K562 (cell line): ENCODE measurements around the gene MAST4. TPM values are rescaled to one million over a fixed set of nuclear protein-coding genes. Genes with fewer than 3 reads are reported as not detected.
A peak's percentile ranks its signal among the peaks of the same experiment; 100 is the strongest.

ENCODE experiments used
- ATF4 ChIP-seq: fragments of 450-650 bp; formaldehyde crosslinking; IDR thresholded peaks from 2 replicates; pipeline ENCODE4 v1.4.0; 2022; ENCODE audit warnings: mild to moderate bottlenecking, moderate library complexity
- C11orf30 ChIP-seq: fragments of 450-650 bp; IDR thresholded peaks from 2 replicates; pipeline ENCODE4 v1.6.1; 2016; ENCODE audit warnings: low read depth, mild to moderate bottlenecking
- CBFA2T3 ChIP-seq: fragments of 450-650 bp; IDR thresholded peaks from 2 replicates; pipeline ENCODE4 v1.6.1; 2017
- CXXC5 ChIP-seq: fragments of 250-450 bp; sonication (Bioruptor Pico); IDR thresholded peaks from 2 replicates; pipeline ENCODE4 v1.8.0; 2022; ENCODE audit warnings: inconsistent platforms, mild to moderate bottlenecking, moderate library complexity
- DPF2 ChIP-seq: fragments of 450-650 bp; IDR thresholded peaks from 2 replicates; pipeline ENCODE4 v1.6.1; 2016
- EZH2 ChIP-seq: IDR thresholded peaks from 2 replicates; pipeline ENCODE4 v1.6.1; 2012; ENCODE audit warnings: low read depth, mild to moderate bottlenecking, inconsistent platforms, low read length, borderline replicate concordance
- FOXJ2 ChIP-seq: fragments of 200-800 bp; sonication (Bioruptor generic); IDR thresholded peaks from 2 replicates; pipeline ENCODE4 v1.6.1; 2016; ENCODE audit warnings: missing genetic modification characterization, missing compliant biosample characterization
- GABPB1 ChIP-seq: sonication (generic); formaldehyde crosslinking; IDR thresholded peaks from 2 replicates; pipeline ENCODE4 v1.8.0; 2022; ENCODE audit warnings: mild to moderate bottlenecking, missing genetic modification reagents
- HDAC1 ChIP-seq, 2 experiments: fragments of 450-650 bp; IDR thresholded peaks; 2 replicates each; pipeline ENCODE4 v1.6.1; 2016 to 2017; ENCODE audit warnings: inconsistent platforms in 1 of 2, mild to moderate bottlenecking in 1 of 2, moderate library complexity in 1 of 2
- HMG20B ChIP-seq: fragments of 250-450 bp; sonication (Bioruptor Pico); IDR thresholded peaks from 2 replicates; pipeline ENCODE4 v1.5.0; 2021; ENCODE audit warnings: mild to moderate bottlenecking
- KDM1A ChIP-seq, 2 experiments: fragments of 450-650 bp; IDR thresholded peaks; 2 replicates each; pipeline ENCODE4 v1.6.1; 2016; ENCODE audit warnings: mild to moderate bottlenecking in 2 of 2
- NFYB ChIP-seq: IDR thresholded peaks from 2 replicates; pipeline ENCODE4 v1.6.1; 2011; ENCODE audit warnings: mild to moderate bottlenecking, moderate library complexity; ENCODE audit not compliant: insufficient read length; ENCODE audit errors: extremely low read depth
- PHB2 ChIP-seq: fragments of 450-650 bp; IDR thresholded peaks from 2 replicates; pipeline ENCODE4 v1.6.1; 2017; ENCODE audit warnings: low read depth
- RBM15 ChIP-seq: fragments of 200-400 bp; formaldehyde crosslinking; IDR thresholded peaks from 2 replicates; pipeline ENCODE4 v1.6.1; 2018; ENCODE audit warnings: mild to moderate bottlenecking, low read length, moderate library complexity; ENCODE audit not compliant: insufficient read depth
- SAFB2 ChIP-seq: fragments of 200-400 bp; formaldehyde crosslinking; IDR thresholded peaks from 2 replicates; pipeline ENCODE4 v1.6.1; 2018; ENCODE audit warnings: borderline replicate concordance, low read length, low read depth, moderate library complexity; ENCODE audit not compliant: severe bottlenecking
- THRAP3 ChIP-seq: fragments of 450-650 bp; IDR thresholded peaks from 2 replicates; pipeline ENCODE4 v1.6.1; 2016; ENCODE audit warnings: mild to moderate bottlenecking, inconsistent platforms, borderline replicate concordance
- U2AF1 ChIP-seq: fragments of 200-400 bp; formaldehyde crosslinking; optimal IDR thresholded peaks from 2 replicates; pipeline ENCODE3; 2017; ENCODE audit warnings: mild to moderate bottlenecking, low read depth, low read length, moderate library complexity
- ZNF174 ChIP-seq: fragments of 250-450 bp; sonication (Bioruptor Pico); IDR thresholded peaks from 2 replicates; pipeline ENCODE4 v1.4.0; 2020; ENCODE audit warnings: mild to moderate bottlenecking
- ZNF277 ChIP-seq: fragments of 250-450 bp; sonication (Bioruptor Pico); IDR thresholded peaks from 2 replicates; pipeline ENCODE4 v1.8.0; 2022; ENCODE audit warnings: inconsistent platforms, mild to moderate bottlenecking, moderate library complexity, borderline replicate concordance
- ZNF707 ChIP-seq: fragments of 250-450 bp; sonication (Bioruptor Pico); conservative IDR thresholded peaks from 2 replicates; pipeline ENCODE4 v1.8.0; 2022; ENCODE audit warnings: inconsistent platforms, mild to moderate bottlenecking, moderate library complexity
- polyA plus RNA-seq, 8 experiments: library from polyadenylated mRNA; depleted of rRNA in 4 of 8; stranded (reverse) in 5 of 8; unstranded in 3 of 8; fragments of >200 nt; fragmentation: Nextera tagmentation in 2 of 8; fragmentation: Illumina TruSeq in 1 of 8; extraction: Ambion mirVana in 2 of 8; extraction: Trizol in 1 of 8; gene quantifications; 2 replicates each; pipeline versions ENCODE4 v1.2.1 to v1.2.3, GENCODE V29; 2011 to 2014; ENCODE audit warnings: inconsistent platforms in 1 of 8, missing spikeins in 1 of 8
- total RNA-seq, 7 experiments: library from RNA; depleted of rRNA in 6 of 7; stranded (reverse); fragments of >200 nt in 6 of 7; fragmentation: Illumina TruSeq in 2 of 7; extraction: Trizol in 2 of 7; gene quantifications; 2 replicates each; pipeline versions ENCODE4 v1.2.1 to v1.2.3, GENCODE V29; 2011 to 2021; ENCODE audit warnings: low replicate concordance in 1 of 7
- TF ChIP-seq, protein P1 (sequence below), 2 experiments: fragments of 450-650 bp in 1 of 2; sonication (generic) in 1 of 2; formaldehyde crosslinking in 1 of 2; IDR thresholded peaks in 1 of 2; conservative IDR thresholded peaks in 1 of 2; 2 replicates each; pipeline versions ENCODE4 v1.6.1 to v1.8.1; 2016 to 2023; ENCODE audit warnings: mild to moderate bottlenecking in 2 of 2, moderate library complexity in 2 of 2, inconsistent platforms in 1 of 2, missing genetic modification reagents in 1 of 2
- TF ChIP-seq, protein P2 (sequence below): fragments of 450-650 bp; formaldehyde crosslinking; IDR thresholded peaks from 2 replicates; pipeline ENCODE4 v1.4.0; 2020; ENCODE audit warnings: mild to moderate bottlenecking, mixed read lengths
- TF ChIP-seq, protein P3 (sequence below): IDR thresholded peaks from 2 replicates; pipeline ENCODE4 v1.6.1; 2011; ENCODE audit not compliant: insufficient read length; ENCODE audit errors: extremely low read depth

Gene MAST4
- total and polyA plus RNA-seq, 9 of the 15 experiments (the other 6 are each of a cell fraction or from before 2014, with no cell fraction given), result 0.88 to 10.1 (median 5.2) TPM

DNA sequence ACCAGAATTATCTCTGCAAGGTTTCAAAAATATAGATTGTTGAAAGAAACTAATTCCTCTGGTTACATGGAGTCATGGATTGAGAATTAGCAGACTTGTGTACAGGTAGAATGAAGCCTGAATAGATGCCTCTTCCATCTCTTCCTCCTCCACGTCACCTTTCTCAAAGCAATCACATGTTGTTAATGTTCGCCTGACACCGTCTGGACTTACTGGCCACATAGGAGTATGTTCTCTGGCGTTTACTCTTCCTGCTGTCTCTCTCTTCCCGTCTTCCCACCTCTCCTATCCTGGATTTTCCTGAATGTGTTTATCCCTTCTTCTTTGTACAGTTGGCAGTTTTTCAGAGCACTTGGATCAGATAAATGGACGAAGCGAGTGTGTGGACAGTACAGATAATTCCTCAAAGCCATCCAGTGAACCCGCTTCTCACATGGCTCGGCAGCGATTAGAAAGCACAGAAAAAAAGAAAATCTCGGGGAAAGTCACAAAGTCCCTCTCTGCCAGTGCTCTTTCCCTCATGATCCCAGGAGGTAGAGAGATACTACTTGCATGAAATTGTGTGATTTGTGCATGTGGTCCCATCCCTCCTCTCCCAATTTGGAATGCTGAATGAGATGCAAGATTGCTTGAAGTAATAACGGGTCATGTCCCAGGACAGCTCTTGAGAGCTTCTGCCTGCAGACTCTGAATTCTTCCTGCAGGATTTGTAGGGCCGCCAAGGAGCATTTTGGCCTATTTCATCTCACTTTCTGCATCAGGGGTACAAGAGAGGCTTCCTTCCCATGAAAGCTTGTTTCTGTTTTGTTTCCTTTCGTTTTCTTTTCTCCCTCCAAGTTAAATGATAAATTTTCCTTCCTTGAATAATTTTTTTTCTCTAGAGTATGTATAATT lies 553.1 kb downstream of the MAST4 start (continued):
- TF ChIP-seq ZNF174 (CRISPR knock-in tag), result no peak
- TF ChIP-seq RBM15, result no peak
- no peak for TF ChIP-seq PHB2
- TF ChIP-seq GABPB1 (CRISPR knock-in tag), result no peak
- TF ChIP-seq U2AF1, result no peak
- TF ChIP-seq FOXJ2, result no peak
- TF ChIP-seq EZH2, result no peak
- no peak for TF ChIP-seq ZNF707 (CRISPR knock-in tag)
- TF ChIP-seq, protein P1, sequence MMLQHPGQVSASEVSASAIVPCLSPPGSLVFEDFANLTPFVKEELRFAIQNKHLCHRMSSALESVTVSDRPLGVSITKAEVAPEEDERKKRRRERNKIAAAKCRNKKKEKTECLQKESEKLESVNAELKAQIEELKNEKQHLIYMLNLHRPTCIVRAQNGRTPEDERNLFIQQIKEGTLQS (IDR thresholded peaks at IDR 0.05), result no peak
- TF ChIP-seq, protein P1 (CRISPR knock-in tag; conservative IDR thresholded peaks at IDR 0.05), result no peak
- TF ChIP-seq CBFA2T3, result peak; percentile 73
- TF ChIP-seq ATF4 (CRISPR knock-in tag), result no peak
- TF ChIP-seq CXXC5 (CRISPR knock-in tag), result peak; percentile 47; the same call in 1 of the 2 replicates
- TF ChIP-seq SAFB2, result no peak
- TF ChIP-seq NFYB, result no peak
- TF ChIP-seq KDM1A (IDR thresholded peaks at IDR 0.05), result peak in 1 of 2 experiments; percentile 22; a peak in 1 of 4 replicates
- TF ChIP-seq, protein P2, sequence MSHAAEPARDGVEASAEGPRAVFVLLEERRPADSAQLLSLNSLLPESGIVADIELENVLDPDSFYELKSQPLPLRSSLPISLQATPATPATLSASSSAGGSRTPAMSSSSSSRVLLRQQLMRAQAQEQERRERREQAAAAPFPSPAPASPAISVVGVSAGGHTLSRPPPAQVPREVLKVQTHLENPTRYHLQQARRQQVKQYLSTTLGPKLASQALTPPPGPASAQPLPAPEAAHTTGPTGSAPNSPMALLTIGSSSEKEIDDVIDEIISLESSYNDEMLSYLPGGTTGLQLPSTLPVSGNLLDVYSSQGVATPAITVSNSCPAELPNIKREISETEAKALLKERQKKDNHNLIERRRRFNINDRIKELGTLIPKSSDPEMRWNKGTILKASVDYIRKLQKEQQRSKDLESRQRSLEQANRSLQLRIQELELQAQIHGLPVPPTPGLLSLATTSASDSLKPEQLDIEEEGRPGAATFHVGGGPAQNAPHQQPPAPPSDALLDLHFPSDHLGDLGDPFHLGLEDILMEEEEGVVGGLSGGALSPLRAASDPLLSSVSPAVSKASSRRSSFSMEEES, result no peak
- TF ChIP-seq HDAC1 (IDR thresholded peaks at IDR 0.05), result peak in 1 of 2 experiments; percentile 42; a peak in 2 of 4 replicates
- peak; percentile 46; the same call in 1 of the 2 replicates for TF ChIP-seq C11orf30
- TF ChIP-seq, protein P3, sequence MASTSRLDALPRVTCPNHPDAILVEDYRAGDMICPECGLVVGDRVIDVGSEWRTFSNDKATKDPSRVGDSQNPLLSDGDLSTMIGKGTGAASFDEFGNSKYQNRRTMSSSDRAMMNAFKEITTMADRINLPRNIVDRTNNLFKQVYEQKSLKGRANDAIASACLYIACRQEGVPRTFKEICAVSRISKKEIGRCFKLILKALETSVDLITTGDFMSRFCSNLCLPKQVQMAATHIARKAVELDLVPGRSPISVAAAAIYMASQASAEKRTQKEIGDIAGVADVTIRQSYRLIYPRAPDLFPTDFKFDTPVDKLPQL, result no peak
- TF ChIP-seq DPF2, result peak; percentile 70; the same call in 1 of the 2 replicates
- TF ChIP-seq ZNF277, result no peak
- no peak for TF ChIP-seq HMG20B (CRISPR knock-in tag)
- no peak for TF ChIP-seq THRAP3
